Measurements from ENCODE around the gene MYO5B.

The MYO5B gene

GRCh38 chr18:49859021-49859359, 336.0 kb downstream of the MYO5B start:
- no peaks in the 10 kb centered on the region for H3K36me3 Mint-ChIP-seq (ENCODE audit: low read depth)
- H3K27ac Mint-ChIP-seq: peak overlapping the region; percentile 78 to 85 (median 83)
- peaks cover 10% of the 10 kb centered on the region for H3K27me3 Mint-ChIP-seq (ENCODE audit: low read depth)
- H3K9me3 Mint-ChIP-seq: no peaks in the 10 kb centered on the region
- no peak for TF ChIP-seq CTCF (IDR thresholded peaks at IDR 0.05; ENCODE audit: unreplicated experiment in 3 of 3)
- no peak overlapping the region for H3K4me3 Mint-ChIP-seq
- peaks cover 4% of the 10 kb centered on the region for H3K4me1 Mint-ChIP-seq

DNA sequence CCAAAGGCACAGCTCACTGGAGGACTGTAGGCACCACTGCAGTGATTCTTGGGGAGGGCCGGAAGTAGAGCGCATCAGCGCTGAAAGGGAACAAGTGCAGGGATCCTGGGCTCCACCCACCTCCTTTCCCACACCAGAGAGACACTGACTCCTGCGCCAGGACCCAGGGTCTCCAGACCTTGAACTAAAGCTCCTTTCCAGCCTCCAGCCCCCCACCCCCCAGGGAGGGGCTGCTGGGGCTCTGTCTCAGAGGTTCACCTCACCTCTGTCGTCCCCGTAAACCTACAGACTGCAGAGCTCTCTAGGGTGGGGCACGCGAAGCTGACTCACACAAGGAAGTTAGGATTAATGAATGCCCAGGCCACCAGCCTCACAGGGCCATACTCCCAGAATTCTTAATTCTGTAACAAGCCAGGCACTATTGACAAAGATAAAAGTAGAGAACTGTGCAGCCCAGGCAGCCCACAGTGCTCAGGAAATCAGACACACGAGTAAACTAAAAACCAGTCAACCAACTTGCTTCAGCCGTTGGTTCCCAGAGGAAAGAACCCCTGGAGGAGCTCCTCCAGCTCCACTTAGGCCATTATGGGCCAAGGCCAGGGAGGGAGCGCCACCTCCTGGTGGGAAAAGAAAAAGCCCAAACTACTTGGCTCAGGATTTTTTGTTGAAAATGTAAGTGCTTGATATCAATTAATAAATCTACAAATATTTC, 336.5 kb downstream of the MYO5B start:
- Mint-ChIP-seq H3K27me3 (ENCODE audit: low read depth) (peaks cover 10% of the 10 kb centered on the region), H3K36me3 (ENCODE audit: low read depth) (no peaks in the 10 kb centered on the region), H3K9me3 (no peaks in the 10 kb centered on the region), H3K27ac (peak overlapping the region; percentile 78 to 85 (median 83)), H3K4me1 (peaks cover 4% of the 10 kb centered on the region), H3K4me3 (no peak overlapping the region)
- peak; percentile 93 to 96 (median 94) for TF ChIP-seq CTCF (IDR thresholded peaks at IDR 0.05; ENCODE audit: unreplicated experiment in 3 of 3)

- no peak for TF ChIP-seq CTCF (IDR thresholded peaks at IDR 0.05; ENCODE audit: unreplicated experiment in 3 of 3)
These were observed 337.2 kb downstream of the MYO5B start for GRCh38 chr18:49857708-49858107.

GRCh38 chr18:49856496-49856895, 338.5 kb downstream of the MYO5B start:
- no peaks in the 10 kb centered on the region for H3K9me3 Mint-ChIP-seq
- peaks cover 10% of the 10 kb centered on the region for H3K27me3 Mint-ChIP-seq (ENCODE audit: low read depth)
- no peaks in the 10 kb centered on the region for H3K36me3 Mint-ChIP-seq (ENCODE audit: low read depth)
- TF ChIP-seq CTCF (IDR thresholded peaks at IDR 0.05; ENCODE audit: unreplicated experiment in 3 of 3): no peak
- H3K4me1 Mint-ChIP-seq: peaks cover 1% of the 10 kb centered on the region
- no peak overlapping the region for H3K4me3 Mint-ChIP-seq
- no peak overlapping the region for H3K27ac Mint-ChIP-seq

More at GRCh38 chr18:49857708-49858107, 337.2 kb downstream of the MYO5B start:
- Mint-ChIP-seq H3K27ac (peak overlapping the region; percentile 78 to 85 (median 83)), H3K27me3 (ENCODE audit: low read depth) (peaks cover 10% of the 10 kb centered on the region), H3K4me1 (peaks cover 4% of the 10 kb centered on the region), H3K36me3 (ENCODE audit: low read depth) (no peaks in the 10 kb centered on the region), H3K4me3 (no peak overlapping the region), H3K9me3 (no peaks in the 10 kb centered on the region)

DNA sequence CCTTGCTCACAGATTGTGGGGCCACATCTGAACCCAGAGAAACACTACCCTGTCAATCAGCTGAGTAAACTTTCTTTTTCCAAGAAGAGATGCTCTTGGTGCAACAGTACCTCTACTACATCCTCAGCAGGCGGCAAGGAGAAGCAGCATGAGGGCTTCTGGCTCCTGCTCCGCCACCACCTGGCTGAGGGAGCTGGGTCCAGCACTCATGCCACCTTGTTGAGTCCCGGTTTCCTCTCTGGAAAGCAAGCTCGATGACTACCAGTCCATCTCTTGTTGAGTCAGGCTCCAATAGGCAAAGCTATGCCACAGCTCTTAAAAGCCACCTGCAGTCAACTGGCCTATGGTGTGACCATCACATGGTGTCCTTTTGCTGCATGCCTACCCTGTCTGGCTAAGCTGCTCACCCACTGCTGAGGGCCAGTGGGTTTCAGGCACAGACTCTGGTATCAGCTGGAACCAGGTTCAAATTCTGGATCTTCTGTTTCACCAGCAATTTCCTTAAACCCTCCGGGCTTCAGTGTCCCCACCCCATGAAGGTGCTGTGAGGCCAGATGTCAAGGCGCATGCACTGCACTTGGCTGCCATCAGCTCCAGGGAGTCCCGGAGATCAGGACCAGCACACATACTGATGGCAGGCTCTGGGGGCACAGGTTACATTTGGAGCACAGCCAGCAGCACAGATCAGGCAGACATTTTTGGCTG, 339.1 kb downstream of the MYO5B start:
- Mint-ChIP-seq H3K27ac (no peak overlapping the region), H3K4me3 (no peak overlapping the region), H3K9me3 (no peaks in the 10 kb centered on the region), H3K4me1 (no peaks in the 10 kb centered on the region), H3K27me3 (ENCODE audit: low read depth) (peaks cover 10% of the 10 kb centered on the region), H3K36me3 (ENCODE audit: low read depth) (no peaks in the 10 kb centered on the region)
- no peak for TF ChIP-seq CTCF (IDR thresholded peaks at IDR 0.05; ENCODE audit: unreplicated experiment in 3 of 3)
